Upper lobe of left lung (tissue), 4 donors: ENCODE measurements around the gene RBBP4.

Source experiments
- CTCF ChIP-seq, 6 experiments: fragments of 450-650 bp in 4 of 6; fragments of 200-600 bp in 2 of 6; sonication (generic) in 2 of 6; IDR thresholded peaks; one replicate each; pipeline ENCODE4 v1.5.1; 2016 to 2019; ENCODE audit warnings: antibody characterized with exemption in 6 of 6
- EP300 ChIP-seq, 4 donors: sonication (generic); formaldehyde crosslinking; IDR thresholded peaks; one replicate each; pipeline ENCODE4 v1.5.1; 2017; ENCODE audit warnings: antibody characterized with exemption in 4 of 4, control low read depth in 2 of 4
- POLR2A ChIP-seq, 4 donors: fragments of 450-650 bp; IDR thresholded peaks; one replicate each; pipeline ENCODE4 v1.5.1; 2016 to 2017; ENCODE audit warnings: antibody characterized with exemption in 4 of 4, mild to moderate bottlenecking in 2 of 4
- POLR2AphosphoS5 ChIP-seq, 2 donors: sonication (generic); formaldehyde crosslinking; IDR thresholded peaks; one replicate each; pipeline ENCODE4 v1.5.1; 2017; ENCODE audit warnings: antibody characterized with exemption in 2 of 2

- TF ChIP-seq CTCF (IDR thresholded peaks at IDR 0.05) (no peak), POLR2A (IDR thresholded peaks at IDR 0.05) (no peak), POLR2AphosphoS5 (IDR thresholded peaks at IDR 0.05) (peak; percentile 37 to 62), EP300 (IDR thresholded peaks at IDR 0.05) (no peak)
Measured at GRCh38 chr1:32724678-32725614, 73.9 kb downstream of the RBBP4 start.
